HepG2 (cell line): ENCODE measurements around the gene SUN5. TPM values are rescaled to one million over a fixed set of nuclear protein-coding genes. Genes with fewer than 3 reads are reported as not detected.

Experiments used
- BRD4 ChIP-seq: sonication (generic); formaldehyde crosslinking; IDR thresholded peaks from 2 replicates; pipeline ENCODE4 v1.4.0; 2020; ENCODE audit warnings: missing genetic modification reagents
- GPN1 ChIP-seq: sonication (generic); formaldehyde crosslinking; IDR thresholded peaks from 2 replicates; pipeline ENCODE4 v1.5.1; 2020; ENCODE audit warnings: missing genetic modification reagents, borderline replicate concordance
- HNF4A ChIP-seq: sonication (generic); formaldehyde crosslinking; IDR thresholded peaks from 2 replicates; pipeline ENCODE4 v1.4.0; 2020; ENCODE audit warnings: missing genetic modification reagents
- KAT7 ChIP-seq: IDR thresholded peaks from 2 replicates; pipeline ENCODE4 v1.6.1; 2018; ENCODE audit warnings: borderline replicate concordance, missing compliant biosample characterization
- NCOR1 ChIP-seq: fragments of 200-600 bp; sonication (generic); IDR thresholded peaks from 2 replicates; pipeline ENCODE4 v1.7.0; 2017; ENCODE audit warnings: antibody characterized with exemption, low read length, borderline replicate concordance
- NONO ChIP-seq, 2 experiments: fragments of 450-650 bp in 1 of 2; sonication (generic) in 1 of 2; formaldehyde crosslinking in 1 of 2; IDR thresholded peaks in 1 of 2; conservative IDR thresholded peaks in 1 of 2; 2 replicates each; pipeline versions ENCODE4 v1.6.1 to v1.8.0; 2017 to 2022; ENCODE audit warnings: mild to moderate bottlenecking in 1 of 2, missing genetic modification reagents in 1 of 2, moderate library complexity in 1 of 2
- ZNF17 ChIP-seq: sonication (generic); formaldehyde crosslinking; IDR thresholded peaks from 2 replicates; pipeline ENCODE4 v1.5.0; 2020; ENCODE audit warnings: mild to moderate bottlenecking, missing genetic modification reagents
- ZNF605 ChIP-seq: sonication (generic); formaldehyde crosslinking; IDR thresholded peaks from 2 replicates; pipeline ENCODE4 v1.8.0; 2022; ENCODE audit warnings: mild to moderate bottlenecking, missing genetic modification reagents
- polyA plus RNA-seq, 8 experiments: library from polyadenylated mRNA; depleted of rRNA in 3 of 8; stranded (reverse) in 7 of 8; unstranded in 1 of 8; fragments of >200 nt; fragmentation: Illumina TruSeq in 4 of 8; extraction: Trizol in 4 of 8; gene quantifications; 2 replicates each; pipeline versions ENCODE4 v1.2.1 to v1.2.3, GENCODE V29; 2011 to 2016; ENCODE audit warnings: low read depth in 4 of 8, missing spikeins in 1 of 8, mixed read lengths in 1 of 8; ENCODE audit not compliant: insufficient read depth in 1 of 8
- total RNA-seq, 5 experiments: library from RNA; depleted of rRNA; stranded (reverse); fragments of >200 nt; fragmentation: Illumina TruSeq; extraction: Trizol; gene quantifications; 2 replicates each; pipeline ENCODE4 v1.2.3, GENCODE V29; 2016; ENCODE audit warnings: low read depth in 1 of 5
- TF ChIP-seq, protein P1 (sequence below): sonication (generic); formaldehyde crosslinking; IDR thresholded peaks from 2 replicates; pipeline ENCODE4 v1.4.0; 2020; ENCODE audit warnings: missing genetic modification reagents, borderline replicate concordance
- TF ChIP-seq, protein P2 (sequence below): sonication (generic); formaldehyde crosslinking; IDR thresholded peaks from 2 replicates; pipeline ENCODE4 v1.5.0; 2020; ENCODE audit warnings: mild to moderate bottlenecking, missing genetic modification reagents, borderline replicate concordance
- TF ChIP-seq, protein P3 (sequence below): sonication (generic); formaldehyde crosslinking; IDR thresholded peaks from 2 replicates; pipeline ENCODE4 v1.4.0; 2020; ENCODE audit warnings: mild to moderate bottlenecking, missing genetic modification reagents, borderline replicate concordance

Gene SUN5
- total and polyA plus RNA-seq, 2 of the 13 experiments (the other 11 are each of a cell fraction or from before 2014, with no cell fraction given), result not detected

DNA sequence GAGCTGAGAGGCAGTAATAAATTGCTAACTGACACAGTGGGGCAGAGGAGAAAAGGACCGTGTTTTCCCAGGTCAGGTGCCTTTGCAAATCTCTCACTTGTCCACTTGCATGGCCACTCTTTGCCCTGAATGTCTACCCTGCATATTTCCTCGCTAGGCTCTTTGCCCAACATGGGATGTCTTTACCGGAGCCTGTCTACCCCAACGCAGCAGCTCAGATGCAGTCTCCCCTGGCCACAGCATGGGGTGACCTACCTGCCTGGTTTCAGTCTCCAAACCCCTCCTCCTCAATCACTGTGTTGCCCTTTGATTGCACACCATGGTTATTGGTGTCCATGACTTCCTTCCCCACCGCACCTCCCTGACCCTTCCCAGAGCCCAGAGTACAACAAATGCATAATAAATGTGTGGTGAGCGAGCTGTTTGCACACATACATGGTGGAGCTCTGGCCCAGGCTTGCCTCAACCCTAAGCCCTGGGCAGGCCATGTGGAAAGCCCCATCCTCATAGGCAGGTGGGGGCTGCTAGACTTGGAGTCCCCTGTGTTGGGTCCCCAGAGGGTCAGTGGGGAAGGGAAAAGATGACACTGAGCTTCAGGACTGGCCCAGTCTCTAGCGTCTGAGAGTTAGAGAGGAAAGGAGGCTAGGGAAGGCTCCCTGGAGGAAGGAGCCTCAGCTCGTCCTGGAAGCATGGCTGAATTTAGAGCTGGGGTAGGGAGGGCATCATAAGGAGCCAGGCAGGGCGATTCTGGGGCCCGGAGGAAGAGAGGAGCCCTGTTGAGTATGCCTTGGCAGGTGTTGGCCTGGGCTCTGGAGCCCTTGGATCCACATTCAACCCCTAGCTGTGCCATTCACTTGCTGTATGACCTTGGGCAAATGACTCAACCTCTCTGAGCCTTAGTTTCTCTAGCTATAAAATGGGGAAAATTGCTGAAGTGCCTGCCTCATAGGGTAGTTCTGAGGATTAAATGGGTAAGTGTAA is 22.8 kb upstream of the SUN5 start (continued):
- TF ChIP-seq, protein P1, sequence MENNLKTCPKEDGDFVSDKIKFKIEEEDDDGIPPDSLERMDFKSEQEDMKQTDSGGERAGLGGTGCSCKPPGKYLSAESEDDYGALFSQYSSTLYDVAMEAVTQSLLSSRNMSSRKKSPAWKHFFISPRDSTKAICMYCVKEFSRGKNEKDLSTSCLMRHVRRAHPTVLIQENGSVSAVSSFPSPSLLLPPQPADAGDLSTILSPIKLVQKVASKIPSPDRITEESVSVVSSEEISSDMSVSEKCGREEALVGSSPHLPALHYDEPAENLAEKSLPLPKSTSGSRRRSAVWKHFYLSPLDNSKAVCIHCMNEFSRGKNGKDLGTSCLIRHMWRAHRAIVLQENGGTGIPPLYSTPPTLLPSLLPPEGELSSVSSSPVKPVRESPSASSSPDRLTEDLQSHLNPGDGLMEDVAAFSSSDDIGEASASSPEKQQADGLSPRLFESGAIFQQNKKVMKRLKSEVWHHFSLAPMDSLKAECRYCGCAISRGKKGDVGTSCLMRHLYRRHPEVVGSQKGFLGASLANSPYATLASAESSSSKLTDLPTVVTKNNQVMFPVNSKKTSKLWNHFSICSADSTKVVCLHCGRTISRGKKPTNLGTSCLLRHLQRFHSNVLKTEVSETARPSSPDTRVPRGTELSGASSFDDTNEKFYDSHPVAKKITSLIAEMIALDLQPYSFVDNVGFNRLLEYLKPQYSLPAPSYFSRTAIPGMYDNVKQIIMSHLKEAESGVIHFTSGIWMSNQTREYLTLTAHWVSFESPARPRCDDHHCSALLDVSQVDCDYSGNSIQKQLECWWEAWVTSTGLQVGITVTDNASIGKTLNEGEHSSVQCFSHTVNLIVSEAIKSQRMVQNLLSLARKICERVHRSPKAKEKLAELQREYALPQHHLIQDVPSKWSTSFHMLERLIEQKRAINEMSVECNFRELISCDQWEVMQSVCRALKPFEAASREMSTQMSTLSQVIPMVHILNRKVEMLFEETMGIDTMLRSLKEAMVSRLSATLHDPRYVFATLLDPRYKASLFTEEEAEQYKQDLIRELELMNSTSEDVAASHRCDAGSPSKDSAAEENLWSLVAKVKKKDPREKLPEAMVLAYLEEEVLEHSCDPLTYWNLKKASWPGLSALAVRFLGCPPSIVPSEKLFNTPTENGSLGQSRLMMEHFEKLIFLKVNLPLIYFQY, result no peak
- TF ChIP-seq, protein P2, sequence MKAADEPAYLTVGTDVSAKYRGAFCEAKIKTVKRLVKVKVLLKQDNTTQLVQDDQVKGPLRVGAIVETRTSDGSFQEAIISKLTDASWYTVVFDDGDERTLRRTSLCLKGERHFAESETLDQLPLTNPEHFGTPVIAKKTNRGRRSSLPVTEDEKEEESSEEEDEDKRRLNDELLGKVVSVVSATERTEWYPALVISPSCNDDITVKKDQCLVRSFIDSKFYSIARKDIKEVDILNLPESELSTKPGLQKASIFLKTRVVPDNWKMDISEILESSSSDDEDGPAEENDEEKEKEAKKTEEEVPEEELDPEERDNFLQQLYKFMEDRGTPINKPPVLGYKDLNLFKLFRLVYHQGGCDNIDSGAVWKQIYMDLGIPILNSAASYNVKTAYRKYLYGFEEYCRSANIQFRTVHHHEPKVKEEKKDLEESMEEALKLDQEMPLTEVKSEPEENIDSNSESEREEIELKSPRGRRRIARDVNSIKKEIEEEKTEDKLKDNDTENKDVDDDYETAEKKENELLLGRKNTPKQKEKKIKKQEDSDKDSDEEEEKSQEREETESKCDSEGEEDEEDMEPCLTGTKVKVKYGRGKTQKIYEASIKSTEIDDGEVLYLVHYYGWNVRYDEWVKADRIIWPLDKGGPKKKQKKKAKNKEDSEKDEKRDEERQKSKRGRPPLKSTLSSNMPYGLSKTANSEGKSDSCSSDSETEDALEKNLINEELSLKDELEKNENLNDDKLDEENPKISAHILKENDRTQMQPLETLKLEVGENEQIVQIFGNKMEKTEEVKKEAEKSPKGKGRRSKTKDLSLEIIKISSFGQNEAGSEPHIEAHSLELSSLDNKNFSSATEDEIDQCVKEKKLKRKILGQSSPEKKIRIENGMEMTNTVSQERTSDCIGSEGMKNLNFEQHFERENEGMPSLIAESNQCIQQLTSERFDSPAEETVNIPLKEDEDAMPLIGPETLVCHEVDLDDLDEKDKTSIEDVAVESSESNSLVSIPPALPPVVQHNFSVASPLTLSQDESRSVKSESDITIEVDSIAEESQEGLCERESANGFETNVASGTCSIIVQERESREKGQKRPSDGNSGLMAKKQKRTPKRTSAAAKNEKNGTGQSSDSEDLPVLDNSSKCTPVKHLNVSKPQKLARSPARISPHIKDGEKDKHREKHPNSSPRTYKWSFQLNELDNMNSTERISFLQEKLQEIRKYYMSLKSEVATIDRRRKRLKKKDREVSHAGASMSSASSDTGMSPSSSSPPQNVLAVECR (CRISPR knock-in tag), result no peak
- TF ChIP-seq ZNF605 (CRISPR knock-in tag) (no peak), ZNF17 (no peak), NCOR1 (no peak), BRD4 (CRISPR knock-in tag) (peak; percentile 63; the same call in 1 of the 2 replicates), KAT7 (CRISPR knock-in tag) (no peak), HNF4A (no peak), NONO (IDR thresholded peaks at IDR 0.05) (no peak), NONO (CRISPR knock-in tag; conservative IDR thresholded peaks at IDR 0.05) (0 out of 2 replicates have a peak, but pooled peaks have one; percentile 1), GPN1 (CRISPR knock-in tag) (no peak)
- TF ChIP-seq, protein P3, sequence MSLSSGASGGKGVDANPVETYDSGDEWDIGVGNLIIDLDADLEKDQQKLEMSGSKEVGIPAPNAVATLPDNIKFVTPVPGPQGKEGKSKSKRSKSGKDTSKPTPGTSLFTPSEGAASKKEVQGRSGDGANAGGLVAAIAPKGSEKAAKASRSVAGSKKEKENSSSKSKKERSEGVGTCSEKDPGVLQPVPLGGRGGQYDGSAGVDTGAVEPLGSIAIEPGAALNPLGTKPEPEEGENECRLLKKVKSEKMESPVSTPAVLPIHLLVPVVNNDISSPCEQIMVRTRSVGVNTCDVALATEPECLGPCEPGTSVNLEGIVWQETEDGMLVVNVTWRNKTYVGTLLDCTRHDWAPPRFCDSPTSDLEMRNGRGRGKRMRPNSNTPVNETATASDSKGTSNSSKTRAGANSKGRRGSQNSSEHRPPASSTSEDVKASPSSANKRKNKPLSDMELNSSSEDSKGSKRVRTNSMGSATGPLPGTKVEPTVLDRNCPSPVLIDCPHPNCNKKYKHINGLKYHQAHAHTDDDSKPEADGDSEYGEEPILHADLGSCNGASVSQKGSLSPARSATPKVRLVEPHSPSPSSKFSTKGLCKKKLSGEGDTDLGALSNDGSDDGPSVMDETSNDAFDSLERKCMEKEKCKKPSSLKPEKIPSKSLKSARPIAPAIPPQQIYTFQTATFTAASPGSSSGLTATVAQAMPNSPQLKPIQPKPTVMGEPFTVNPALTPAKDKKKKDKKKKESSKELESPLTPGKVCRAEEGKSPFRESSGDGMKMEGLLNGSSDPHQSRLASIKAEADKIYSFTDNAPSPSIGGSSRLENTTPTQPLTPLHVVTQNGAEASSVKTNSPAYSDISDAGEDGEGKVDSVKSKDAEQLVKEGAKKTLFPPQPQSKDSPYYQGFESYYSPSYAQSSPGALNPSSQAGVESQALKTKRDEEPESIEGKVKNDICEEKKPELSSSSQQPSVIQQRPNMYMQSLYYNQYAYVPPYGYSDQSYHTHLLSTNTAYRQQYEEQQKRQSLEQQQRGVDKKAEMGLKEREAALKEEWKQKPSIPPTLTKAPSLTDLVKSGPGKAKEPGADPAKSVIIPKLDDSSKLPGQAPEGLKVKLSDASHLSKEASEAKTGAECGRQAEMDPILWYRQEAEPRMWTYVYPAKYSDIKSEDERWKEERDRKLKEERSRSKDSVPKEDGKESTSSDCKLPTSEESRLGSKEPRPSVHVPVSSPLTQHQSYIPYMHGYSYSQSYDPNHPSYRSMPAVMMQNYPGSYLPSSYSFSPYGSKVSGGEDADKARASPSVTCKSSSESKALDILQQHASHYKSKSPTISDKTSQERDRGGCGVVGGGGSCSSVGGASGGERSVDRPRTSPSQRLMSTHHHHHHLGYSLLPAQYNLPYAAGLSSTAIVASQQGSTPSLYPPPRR, result no peak
